Stimulated activated CD4-positive, alpha-beta T cell treated with anti-CD3 and anti-CD28 coated beads, Interleukin-12 subunit alpha, Interleukin-12 subunit beta, amount 100 ng/mL, for 24 hours (primary cell): ENCODE results near the gene RAB25.

ENCODE experiments used
- DNase-seq, 2 experiments: peaks; one replicate each; pipeline ENCODE4 v3.0.0-alpha.2; 2020; ENCODE audit warnings: low read depth in 2 of 2

Gene RAB25

GRCh38 chr1:156079762-156080161, 18.8 kb downstream of the RAB25 start:
- no peak for DNase-seq

- DNase-seq, result no peak
Observed at GRCh38 chr1:156080241-156080862, 19.4 kb downstream of the RAB25 start.

DNA sequence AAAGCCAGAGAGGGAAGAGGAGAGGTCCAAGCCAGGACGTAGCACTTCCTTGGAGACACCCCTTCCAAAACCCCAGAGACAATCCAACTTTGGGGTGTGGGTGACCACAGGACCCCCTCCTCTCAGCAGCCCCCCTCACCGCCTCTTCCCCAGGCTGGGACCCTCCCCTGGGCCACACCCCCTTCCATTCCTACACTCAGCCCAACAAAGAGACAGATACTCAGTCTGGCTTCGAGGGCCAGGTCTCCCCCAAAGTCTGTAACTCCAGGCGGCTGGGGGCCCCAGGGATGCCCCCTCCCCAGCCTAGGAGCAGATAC, 19.9 kb downstream of the RAB25 start:
- no peak for DNase-seq

GRCh38 chr1:156081180-156081916, 20.4 kb downstream of the RAB25 start:
- no peak for DNase-seq

DNA sequence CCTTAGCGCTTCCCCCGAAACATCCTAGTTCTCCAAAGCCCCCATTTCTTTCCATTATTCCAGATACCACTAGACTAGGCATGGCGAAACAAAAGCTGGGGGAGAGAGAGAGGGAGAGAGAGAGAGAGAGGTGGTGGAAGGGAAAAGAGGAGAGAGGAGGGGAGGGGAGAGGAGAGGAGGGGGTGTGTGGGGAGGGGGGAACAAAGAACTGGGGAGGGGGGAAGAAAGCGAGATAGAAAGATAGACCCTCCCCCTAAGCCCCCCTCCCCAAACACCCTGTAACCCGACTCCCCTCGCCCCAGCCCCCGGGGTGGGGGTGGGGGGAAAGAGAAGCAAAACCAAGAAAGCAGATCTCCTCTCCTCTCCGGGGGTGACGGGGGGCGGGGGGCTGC, 21.0 kb downstream of the RAB25 start:
- no peak for DNase-seq

DNA sequence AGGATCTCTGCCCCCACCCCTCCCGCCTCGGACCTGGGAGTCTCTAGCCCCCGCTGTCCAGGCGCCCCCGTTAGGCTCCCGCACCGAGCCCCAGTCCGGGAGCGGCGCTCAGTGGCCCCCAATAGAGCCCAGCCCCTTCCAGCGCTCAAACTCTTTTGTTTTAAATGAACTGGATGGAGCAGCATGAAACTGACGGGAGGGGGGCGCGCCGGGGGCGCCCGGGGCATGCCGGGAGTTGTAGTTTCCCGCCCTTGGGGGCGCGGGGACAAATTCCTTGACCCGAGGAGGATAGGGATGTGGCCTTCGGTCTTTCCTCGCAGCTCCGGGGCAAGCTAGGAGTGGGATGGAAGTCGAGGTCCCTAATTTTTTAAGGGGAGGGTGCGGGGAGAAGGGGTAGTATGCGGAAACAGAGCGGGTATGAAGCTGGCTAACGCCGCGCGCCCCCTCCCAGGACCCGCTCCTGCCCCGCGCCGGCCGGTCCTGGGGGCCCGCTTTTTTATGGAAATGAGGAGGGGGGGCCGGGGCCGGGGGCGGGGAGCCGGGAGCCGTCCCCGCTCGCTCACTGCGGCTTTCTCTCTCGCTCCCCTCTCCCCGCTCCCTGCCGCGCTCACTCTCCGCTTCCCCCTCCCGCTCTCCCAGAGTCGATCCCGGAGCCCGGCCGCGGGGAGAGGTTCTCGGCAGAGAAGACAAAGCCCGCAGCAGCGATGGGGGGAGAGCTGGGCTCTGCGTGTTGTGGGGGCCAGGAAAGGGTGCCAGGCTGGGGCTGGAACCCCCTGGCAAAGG, 21.5 kb downstream of the RAB25 start, which contains the start of gene MEX3A:
MEX3A (minus strand) TSS at position 157 of the 783 bp plus-strand sequence. CDS start 467 bp downstream, outside the sequence.
- peak; percentile 42 to 55 for DNase-seq

DNA sequence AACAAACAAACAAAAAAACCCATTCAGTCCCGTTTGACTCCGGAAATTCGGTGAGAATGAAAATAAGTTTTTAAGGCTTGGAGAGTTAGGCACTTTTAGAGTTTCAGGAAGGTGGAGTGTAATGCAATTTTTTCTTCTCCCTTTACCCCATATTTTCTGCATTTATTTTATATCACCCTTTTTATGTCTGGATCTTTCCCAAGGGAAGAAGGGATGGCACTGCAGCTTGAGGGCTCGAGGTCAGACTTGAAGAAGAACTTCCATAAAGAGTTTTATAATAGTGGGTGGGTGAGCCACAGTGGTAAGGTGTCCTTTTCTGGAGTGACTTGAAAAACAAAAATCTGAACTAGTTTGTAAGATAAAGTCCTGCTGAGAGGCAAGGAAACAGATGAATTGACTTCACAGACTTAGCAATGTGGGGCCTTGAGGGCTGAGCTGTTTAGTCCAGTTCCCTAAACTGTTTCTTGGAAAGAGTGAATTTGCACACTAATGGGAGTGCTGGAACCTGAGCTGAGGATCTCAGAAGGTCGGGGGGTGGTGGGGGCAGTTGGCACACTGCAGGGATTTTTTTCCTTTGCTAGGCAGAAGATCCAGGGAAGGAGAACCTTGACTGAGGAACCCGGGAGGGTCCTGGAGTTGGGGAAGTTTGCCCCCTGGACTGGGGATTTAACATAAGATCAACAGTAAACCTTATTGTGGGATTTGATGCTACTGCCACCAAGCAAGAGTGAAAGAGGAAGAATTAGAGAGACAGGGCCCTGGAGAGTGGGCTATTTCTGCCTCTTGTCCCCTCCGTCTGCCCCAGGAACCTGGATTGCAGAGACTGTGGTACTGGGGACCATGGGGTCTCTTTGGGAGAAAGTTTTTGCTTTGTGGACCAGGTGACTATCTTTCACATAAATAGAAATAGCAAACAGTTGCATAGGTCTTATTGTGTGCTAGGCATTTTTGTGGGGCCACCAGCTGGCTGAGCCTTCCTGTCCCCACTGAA, 23.1 kb downstream of the RAB25 start:
- DNase-seq, result no peak

DNA sequence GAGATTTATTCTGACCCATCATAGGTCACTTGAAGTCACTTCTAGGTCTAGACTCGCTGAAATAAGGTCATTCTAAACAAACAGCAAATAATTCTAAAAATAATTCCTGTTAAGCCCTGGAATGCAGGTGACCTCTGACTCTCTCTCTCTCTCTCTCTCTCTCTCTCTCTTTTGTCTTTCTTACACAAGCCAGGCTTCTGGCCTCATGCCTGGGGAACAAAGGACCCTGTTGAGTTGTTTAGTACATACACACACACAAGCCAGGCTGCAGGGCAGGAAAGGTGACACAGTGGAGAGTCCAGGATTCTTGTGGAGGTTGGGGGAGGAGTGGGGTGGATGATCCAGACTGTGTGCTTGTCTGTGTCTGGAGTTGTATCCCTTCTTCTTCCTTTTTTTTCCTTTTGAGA, 25.3 kb downstream of the RAB25 start:
- DNase-seq, result no peak

DNA sequence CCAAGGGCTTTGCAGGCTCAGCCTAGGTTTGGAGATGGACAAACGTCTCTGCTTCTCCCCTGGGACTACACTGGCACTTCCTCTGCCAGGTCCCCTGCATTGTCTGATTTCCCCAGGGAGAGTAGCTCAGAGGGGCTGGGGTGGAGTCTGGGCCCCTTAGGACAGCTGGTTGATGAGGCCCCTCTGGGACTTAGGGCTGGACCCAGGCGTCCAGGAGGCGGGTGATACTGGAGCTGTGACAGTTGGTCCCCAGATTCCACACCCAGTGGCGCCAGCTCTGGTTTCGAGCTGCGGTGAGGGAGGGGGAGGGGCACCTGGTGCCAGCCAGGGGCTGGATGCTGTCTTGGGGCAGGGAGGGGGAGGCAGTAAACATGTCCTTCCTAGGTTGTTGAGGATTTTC, 28.7 kb downstream of the RAB25 start:
- no peak for DNase-seq

DNA sequence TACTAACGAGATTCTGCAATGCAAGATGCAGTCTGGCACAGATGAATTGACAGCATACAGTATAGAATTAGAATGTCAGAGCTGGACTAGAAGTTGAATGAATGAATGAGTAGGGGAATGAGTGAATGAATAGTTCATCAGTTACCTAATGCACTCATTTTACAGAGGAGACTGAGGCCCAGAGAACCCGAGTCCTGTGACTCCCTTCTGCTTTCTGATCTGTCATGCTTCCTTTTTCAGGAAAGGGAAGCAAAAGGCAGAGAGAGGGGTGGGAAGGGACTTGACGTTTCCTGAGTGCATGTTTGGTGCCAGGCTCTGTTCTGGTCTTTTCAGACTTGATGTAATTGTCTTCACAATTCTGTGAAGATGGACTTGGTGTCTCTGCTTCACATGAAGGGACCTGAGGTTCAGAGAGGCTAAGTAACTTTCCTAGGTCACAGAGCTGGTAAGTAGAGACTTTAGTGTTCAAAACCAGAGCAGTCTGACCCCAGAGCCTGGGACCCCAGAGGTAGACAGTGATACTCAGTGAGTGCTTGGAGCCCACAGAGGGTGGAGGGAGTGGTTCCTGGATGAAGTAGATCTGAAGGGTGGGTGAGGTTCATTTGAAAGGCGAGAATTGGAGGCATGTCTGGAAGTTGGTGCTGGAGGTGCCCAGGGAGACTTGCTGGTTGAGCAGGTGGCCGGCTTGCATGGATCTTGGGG, 29.3 kb downstream of the RAB25 start:
- DNase-seq, result no peak

- peak; percentile 79 to 91 for DNase-seq
Observed at GRCh38 chr1:156090840-156091188, 29.9 kb downstream of the RAB25 start.

DNA sequence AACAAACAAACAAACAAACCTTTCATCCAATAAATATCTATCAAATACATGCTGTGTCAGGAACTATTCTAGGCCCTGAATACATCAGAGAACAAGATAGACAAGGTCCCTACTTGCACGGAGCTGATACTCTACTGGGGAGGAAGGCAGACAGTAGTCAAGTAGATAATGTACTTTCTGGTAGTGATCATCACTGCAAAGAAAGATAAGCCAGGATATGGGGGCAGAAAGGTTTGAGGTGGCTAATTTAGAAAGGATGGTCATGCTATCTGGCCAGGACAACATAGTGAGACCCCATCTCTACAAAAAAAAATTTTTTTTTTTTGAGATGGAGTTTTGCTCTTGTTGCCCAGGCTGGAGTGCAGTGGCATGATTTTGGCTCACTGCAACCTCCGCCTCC, 30.6 kb downstream of the RAB25 start:
- DNase-seq, result no peak

DNA sequence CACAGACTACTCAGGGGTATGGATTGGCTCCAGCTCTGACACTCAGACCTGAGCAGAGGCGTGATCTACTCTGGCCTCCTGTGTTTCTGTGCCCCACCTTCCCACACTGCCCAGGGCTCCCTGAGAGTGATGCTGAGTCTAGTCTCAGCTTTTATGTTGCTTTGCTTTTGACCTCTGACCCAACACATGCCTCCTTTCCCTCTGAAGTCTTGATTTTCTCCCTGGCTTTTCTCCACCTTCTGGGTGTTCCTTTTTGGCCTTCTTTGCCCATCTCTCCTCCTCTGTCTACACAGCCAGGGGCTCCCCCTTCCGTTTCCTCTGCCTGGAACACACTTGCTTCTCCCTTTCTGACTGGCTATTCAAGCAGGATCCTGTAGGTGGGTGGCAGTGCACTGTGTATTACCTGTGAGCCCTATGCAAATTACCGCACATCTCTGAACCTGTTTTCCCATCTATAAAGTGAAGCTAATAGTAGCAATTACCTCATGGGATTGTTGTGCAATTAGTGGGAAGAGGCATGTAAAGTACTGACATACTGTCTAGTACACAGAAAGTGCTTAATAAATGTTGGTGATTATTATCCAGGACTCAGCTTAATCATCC, 35.0 kb downstream of the RAB25 start:
- no peak for DNase-seq

DNA sequence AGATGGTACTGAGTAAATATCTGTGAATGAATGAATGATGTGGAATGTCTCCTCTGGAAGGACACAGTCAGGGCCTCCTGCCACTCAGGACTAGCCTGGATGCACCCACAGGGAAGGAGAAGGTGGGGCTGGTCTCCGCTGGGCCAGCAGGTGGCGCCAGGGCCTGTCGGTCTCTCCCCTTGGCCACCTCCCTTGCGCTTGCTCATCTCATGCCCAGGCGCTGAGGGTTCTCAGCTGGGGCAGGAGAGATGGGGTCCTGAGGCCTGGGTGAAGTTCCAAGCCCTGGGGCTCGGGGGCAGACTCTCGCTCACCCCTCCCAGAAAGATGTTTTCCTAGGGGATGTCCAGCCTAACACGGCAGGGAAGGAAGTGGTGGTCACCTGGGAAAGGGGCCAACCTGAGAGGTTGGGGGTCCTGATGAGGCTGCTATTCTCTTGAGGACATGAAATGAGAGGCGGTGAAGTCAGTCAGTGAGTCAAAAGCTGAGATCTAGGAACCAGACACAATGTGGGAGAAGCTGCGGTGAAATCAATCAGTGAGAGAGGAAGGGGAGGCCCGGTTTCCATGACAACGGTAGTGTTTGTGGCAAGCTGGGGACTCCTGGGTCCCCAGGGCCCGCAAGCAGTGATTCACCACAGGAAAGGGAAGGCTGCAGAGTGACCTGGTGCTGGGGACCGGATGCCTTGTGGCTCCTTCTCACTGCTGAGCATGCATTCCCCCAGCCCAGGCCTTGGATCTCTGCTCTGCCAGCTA, 35.9 kb downstream of the RAB25 start:
- peak; percentile 74 to 89 for DNase-seq

DNA sequence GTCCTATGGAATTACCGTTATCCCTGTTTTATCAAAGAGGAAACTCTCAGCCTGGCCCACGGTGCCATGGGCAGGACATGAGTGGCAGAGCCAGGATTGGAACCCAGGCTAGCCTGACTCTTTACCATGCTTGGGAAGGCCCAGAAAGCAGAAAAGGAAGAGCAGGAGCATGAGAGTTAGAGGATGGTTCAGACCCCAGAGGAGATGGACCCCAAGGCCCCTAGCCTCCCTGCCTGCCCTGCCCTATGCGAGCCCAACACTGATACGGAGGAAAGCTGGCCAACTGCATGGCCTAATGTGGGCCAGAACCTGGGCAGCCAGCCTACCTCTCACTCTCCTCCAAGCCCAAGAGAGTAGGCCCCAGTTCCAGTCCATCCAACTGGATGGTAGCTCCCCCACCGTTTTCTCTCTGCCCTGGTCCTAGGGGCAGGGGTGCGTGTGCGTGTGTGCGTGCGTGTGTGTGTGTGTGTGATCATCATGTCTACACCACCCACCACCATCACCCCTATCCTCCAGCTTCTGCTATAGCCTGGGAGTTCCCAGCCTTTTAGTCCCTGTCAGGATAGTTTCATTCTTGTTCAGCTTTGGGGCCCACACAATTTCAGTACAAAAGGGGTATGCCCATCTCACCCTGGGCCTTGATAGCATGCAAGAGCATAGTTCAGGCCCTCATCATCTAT, 36.7 kb downstream of the RAB25 start:
- DNase-seq, result peak in 1 of 2 experiments; percentile 41

DNA sequence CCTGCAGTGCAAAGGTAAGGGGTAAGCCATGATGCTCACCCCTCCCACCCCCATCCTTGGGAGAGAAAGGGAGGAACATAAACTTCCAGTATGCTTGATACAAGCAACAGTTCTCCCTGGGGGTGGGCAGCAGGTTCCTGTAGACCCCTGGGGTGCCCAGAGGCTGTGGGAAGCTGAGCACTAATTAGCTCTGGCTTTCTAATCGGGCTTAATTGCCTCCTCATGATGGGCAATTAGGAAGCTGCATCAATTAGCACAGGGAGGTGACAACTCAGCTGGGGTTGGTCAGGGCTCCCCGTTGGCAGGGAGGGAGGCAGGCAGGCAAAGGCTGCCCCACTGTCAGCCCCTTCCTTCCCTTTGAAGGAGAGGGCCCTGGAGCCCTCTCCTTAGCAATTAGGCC, 37.8 kb downstream of the RAB25 start:
- DNase-seq, result no peak

GRCh38 chr1:156099282-156099681, 38.3 kb downstream of the RAB25 start:
- DNase-seq, result no peak

GRCh38 chr1:156100205-156100995, 39.4 kb downstream of the RAB25 start:
- no peak for DNase-seq

DNA sequence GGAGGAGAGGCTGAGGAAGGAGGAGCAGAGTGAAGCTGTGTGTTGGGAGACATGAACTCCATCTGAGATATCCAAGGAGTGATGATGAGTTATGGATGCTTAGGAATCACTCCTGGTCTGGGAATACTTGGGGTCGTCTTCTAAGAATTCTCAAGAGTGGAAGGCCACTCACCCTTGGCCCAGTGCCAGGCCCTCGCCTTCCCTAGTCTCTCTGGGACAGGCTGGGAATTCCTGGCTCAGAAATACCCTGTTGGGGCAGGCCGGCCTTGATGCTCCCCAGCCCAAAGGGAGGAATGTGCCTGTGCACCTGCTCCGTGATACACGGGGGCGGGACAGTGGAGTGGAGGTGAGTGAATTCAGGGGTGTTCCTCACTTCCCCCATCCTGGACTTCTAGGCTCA, 40.9 kb downstream of the RAB25 start:
- DNase-seq, result no peak
